Liver (tissue), 9 donors: ENCODE measurements around the gene LPO. TPM values are rescaled to one million over a fixed set of nuclear protein-coding genes. Genes with fewer than 3 reads are reported as not detected.

Source experiments
- DNase-seq: peaks from one replicate; pipeline ENCODE4 v3.0.0-alpha.2; 2017; ENCODE audit warnings: low spot score
- H3K27ac ChIP-seq, 2 donors: one replicate each; pipeline ENCODE4 v1.7.0; 2013; ENCODE audit warnings: inconsistent platforms in 2 of 2, low read length in 2 of 2, control low read depth in 1 of 2, low read depth in 1 of 2, mild to moderate bottlenecking in 1 of 2
- H3K27me3 ChIP-seq, 4 donors: one replicate each; pipeline versions ENCODE4 v1.6.1 to v1.7.0; 2013; ENCODE audit warnings: low read length in 3 of 4, inconsistent platforms in 1 of 4, mild to moderate bottlenecking in 1 of 4, moderate library complexity in 1 of 4; ENCODE audit not compliant: control insufficient read depth in 4 of 4, insufficient read depth in 4 of 4
- H3K36me3 ChIP-seq, 4 donors: one replicate each; pipeline versions ENCODE4 v1.6.1 to v1.7.0; 2013; ENCODE audit warnings: low read length in 3 of 4, mild to moderate bottlenecking in 3 of 4, low read depth in 1 of 4, moderate library complexity in 1 of 4; ENCODE audit not compliant: control insufficient read depth in 4 of 4, insufficient read depth in 3 of 4
- H3K4me1 ChIP-seq, 4 donors: one replicate each; pipeline versions ENCODE4 v1.6.1 to v1.7.0; 2013; ENCODE audit warnings: low read length in 3 of 4, mild to moderate bottlenecking in 3 of 4, moderate library complexity in 1 of 4; ENCODE audit not compliant: control insufficient read depth in 4 of 4, insufficient read depth in 4 of 4
- H3K4me3 ChIP-seq, 3 donors: one replicate each; pipeline versions ENCODE4 v1.6.1 to v1.7.0; 2013; ENCODE audit warnings: low read length in 3 of 3, control low read depth in 1 of 3, low read depth in 1 of 3, mild to moderate bottlenecking in 1 of 3
- H3K9ac ChIP-seq, 2 donors: one replicate each; pipeline ENCODE4 v1.7.0; 2013; ENCODE audit warnings: low read length in 2 of 2, mild to moderate bottlenecking in 2 of 2, moderate library complexity in 2 of 2, control low read depth in 1 of 2, low read depth in 1 of 2
- H3K9me3 ChIP-seq, 4 donors: one replicate each; pipeline versions ENCODE4 v1.6.1 to v1.7.0; 2013; ENCODE audit warnings: low read length in 3 of 4; ENCODE audit not compliant: control insufficient read depth in 4 of 4
- FOXA1 ChIP-seq: IDR thresholded peaks from 2 replicates; pipeline ENCODE4 v1.6.1; 2016; ENCODE audit warnings: antibody characterized with exemption
- GABPA ChIP-seq, 2 donors: IDR thresholded peaks in 1 of 2; conservative IDR thresholded peaks in 1 of 2; 2 replicates each; pipeline ENCODE4 v1.6.1; 2016; ENCODE audit warnings: antibody characterized with exemption in 2 of 2, mild to moderate bottlenecking in 1 of 2, moderate library complexity in 1 of 2
- HNF4A ChIP-seq, 2 donors: conservative IDR thresholded peaks; 2 replicates each; pipeline ENCODE4 v1.6.1; 2016; ENCODE audit warnings: antibody characterized with exemption in 2 of 2, mild to moderate bottlenecking in 2 of 2
- JUND ChIP-seq, 2 donors: IDR thresholded peaks; 2 replicates each; pipeline ENCODE4 v1.6.1; 2016; ENCODE audit warnings: antibody characterized with exemption in 2 of 2
- NR2F2 ChIP-seq: IDR thresholded peaks from 2 replicates; pipeline ENCODE4 v1.6.1; 2016; ENCODE audit warnings: antibody characterized with exemption
- RAD21 ChIP-seq, 2 donors: IDR thresholded peaks; 2 replicates each; pipeline ENCODE4 v1.6.1; 2016; ENCODE audit warnings: antibody characterized with exemption in 2 of 2, mild to moderate bottlenecking in 2 of 2
- RXRA ChIP-seq, 2 donors: IDR thresholded peaks; 2 replicates each; pipeline ENCODE4 v1.6.1; 2017 to 2018; ENCODE audit warnings: antibody characterized with exemption in 2 of 2, mild to moderate bottlenecking in 1 of 2
- SP1 ChIP-seq: IDR thresholded peaks from 2 replicates; pipeline ENCODE4 v1.6.1; 2018; ENCODE audit warnings: antibody characterized with exemption, mild to moderate bottlenecking
- TAF1 ChIP-seq: conservative IDR thresholded peaks from 2 replicates; pipeline ENCODE4 v1.6.1; 2016; ENCODE audit warnings: antibody characterized with exemption, mild to moderate bottlenecking
- YY1 ChIP-seq: IDR thresholded peaks from 2 replicates; pipeline ENCODE4 v1.6.1; 2016; ENCODE audit warnings: antibody characterized with exemption, mild to moderate bottlenecking
- WGBS: extraction: QIAGEN DNeasy Blood & Tissue Kit; methylation state at CpG from one replicate; pipeline ENCODE4 v1.1.7; 2013; 5-methylcytosine and 5-hydroxymethylcytosine counted together
- polyA plus RNA-seq, 2 donors: library from polyadenylated mRNA; stranded (reverse) in 1 of 2; unstranded in 1 of 2; fragments of 200-250 nt in 1 of 2; fragments of >200 nt in 1 of 2; fragmentation: Nextera tagmentation in 1 of 2; extraction: Ambion mirVana in 1 of 2; gene quantifications; one replicate each; pipeline versions ENCODE4 v1.2.1 to v1.2.3, GENCODE V29; 2013 to 2015
- total RNA-seq, 2 donors: library from RNA; depleted of rRNA; stranded (reverse); fragments of >200 nt; gene quantifications; one replicate each; pipeline ENCODE4 v1.2.3, GENCODE V29; 2014
- TF ChIP-seq, protein P1 (sequence below): fragments of 150-350 bp; IDR thresholded peaks from 2 replicates; pipeline ENCODE4 v1.5.1; 2017; ENCODE audit warnings: improper control_type of control experiment, low read depth, low read length; ENCODE audit not compliant: missing input control
- TF ChIP-seq, protein P2 (sequence below): IDR thresholded peaks from 2 replicates; pipeline ENCODE4 v1.6.1; 2016; ENCODE audit warnings: antibody characterized with exemption
- TF ChIP-seq, protein P3 (sequence below): IDR thresholded peaks from 2 replicates; pipeline ENCODE4 v1.6.1; 2016; ENCODE audit warnings: antibody characterized with exemption, mild to moderate bottlenecking
- donor health status: healthy.
- donor health status: healthy.
- donor health status: healthy.
- donor health status: healthy.
- donor health status: healthy.

Gene LPO
- total and polyA plus RNA-seq, 4 donors: not detected

DNA sequence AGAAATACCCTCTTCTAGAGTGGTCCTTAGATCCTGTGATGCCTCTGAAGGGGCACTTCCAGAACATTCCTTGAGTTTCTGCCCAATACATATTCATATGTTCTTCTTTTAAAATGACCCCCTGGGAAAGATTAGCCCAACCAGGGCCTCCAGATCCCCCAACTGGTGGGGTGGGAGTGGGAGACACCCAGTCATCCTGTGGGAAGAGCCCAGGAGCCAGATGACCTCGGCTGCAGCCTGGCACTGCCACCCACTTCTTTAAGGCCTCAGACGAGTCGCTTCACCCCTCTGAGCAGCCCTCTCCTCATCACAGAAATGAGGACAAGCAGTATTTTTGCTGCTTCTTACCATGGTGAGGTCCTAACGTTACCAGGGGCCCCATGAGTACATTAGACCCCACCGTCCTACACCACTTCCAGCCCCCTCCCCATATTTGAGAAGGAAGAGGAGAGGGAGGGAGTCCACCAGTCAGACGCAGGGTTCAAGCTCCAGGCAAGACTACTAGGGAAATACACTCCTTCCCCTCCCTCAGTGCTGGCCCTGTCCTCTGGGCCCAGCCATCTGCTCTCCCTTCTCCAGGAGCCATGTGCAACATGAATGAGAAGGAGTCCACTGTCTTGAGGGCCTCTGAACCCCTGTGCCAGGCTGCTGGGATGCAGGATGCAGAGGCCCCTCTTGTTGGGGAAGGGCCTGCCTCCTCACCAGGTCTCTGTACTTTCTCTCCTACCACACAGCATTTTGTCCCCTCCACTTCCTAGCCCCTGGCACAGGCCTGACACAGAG, 30.6 kb downstream of the LPO start:
- Histone ChIP-seq H3K9me3 (no peaks in the 10 kb centered on the region), H3K9ac (no peak overlapping the region), H3K27ac (no peak overlapping the region), H3K27me3 (peaks cover 0 to 2% (median 0%) of the 10 kb centered on the region in 4 donors), H3K4me1 (no peaks in the 10 kb centered on the region), H3K36me3 (no peaks in the 10 kb centered on the region), H3K4me3 (no peak overlapping the region)
- TF ChIP-seq NR2F2 (no peak), SP1 (no peak), JUND (IDR thresholded peaks at IDR 0.05) (no peak), HNF4A (conservative IDR thresholded peaks at IDR 0.05) (no peak), RAD21 (IDR thresholded peaks at IDR 0.05) (no peak), YY1 (no peak), RXRA (IDR thresholded peaks at IDR 0.05) (no peak)
- TF ChIP-seq, protein P1, sequence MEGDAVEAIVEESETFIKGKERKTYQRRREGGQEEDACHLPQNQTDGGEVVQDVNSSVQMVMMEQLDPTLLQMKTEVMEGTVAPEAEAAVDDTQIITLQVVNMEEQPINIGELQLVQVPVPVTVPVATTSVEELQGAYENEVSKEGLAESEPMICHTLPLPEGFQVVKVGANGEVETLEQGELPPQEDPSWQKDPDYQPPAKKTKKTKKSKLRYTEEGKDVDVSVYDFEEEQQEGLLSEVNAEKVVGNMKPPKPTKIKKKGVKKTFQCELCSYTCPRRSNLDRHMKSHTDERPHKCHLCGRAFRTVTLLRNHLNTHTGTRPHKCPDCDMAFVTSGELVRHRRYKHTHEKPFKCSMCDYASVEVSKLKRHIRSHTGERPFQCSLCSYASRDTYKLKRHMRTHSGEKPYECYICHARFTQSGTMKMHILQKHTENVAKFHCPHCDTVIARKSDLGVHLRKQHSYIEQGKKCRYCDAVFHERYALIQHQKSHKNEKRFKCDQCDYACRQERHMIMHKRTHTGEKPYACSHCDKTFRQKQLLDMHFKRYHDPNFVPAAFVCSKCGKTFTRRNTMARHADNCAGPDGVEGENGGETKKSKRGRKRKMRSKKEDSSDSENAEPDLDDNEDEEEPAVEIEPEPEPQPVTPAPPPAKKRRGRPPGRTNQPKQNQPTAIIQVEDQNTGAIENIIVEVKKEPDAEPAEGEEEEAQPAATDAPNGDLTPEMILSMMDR: no peak
- TF ChIP-seq, protein P2, sequence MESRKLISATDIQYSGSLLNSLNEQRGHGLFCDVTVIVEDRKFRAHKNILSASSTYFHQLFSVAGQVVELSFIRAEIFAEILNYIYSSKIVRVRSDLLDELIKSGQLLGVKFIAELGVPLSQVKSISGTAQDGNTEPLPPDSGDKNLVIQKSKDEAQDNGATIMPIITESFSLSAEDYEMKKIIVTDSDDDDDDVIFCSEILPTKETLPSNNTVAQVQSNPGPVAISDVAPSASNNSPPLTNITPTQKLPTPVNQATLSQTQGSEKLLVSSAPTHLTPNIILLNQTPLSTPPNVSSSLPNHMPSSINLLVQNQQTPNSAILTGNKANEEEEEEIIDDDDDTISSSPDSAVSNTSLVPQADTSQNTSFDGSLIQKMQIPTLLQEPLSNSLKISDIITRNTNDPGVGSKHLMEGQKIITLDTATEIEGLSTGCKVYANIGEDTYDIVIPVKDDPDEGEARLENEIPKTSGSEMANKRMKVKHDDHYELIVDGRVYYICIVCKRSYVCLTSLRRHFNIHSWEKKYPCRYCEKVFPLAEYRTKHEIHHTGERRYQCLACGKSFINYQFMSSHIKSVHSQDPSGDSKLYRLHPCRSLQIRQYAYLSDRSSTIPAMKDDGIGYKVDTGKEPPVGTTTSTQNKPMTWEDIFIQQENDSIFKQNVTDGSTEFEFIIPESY: no peak
- TF ChIP-seq, protein P3, sequence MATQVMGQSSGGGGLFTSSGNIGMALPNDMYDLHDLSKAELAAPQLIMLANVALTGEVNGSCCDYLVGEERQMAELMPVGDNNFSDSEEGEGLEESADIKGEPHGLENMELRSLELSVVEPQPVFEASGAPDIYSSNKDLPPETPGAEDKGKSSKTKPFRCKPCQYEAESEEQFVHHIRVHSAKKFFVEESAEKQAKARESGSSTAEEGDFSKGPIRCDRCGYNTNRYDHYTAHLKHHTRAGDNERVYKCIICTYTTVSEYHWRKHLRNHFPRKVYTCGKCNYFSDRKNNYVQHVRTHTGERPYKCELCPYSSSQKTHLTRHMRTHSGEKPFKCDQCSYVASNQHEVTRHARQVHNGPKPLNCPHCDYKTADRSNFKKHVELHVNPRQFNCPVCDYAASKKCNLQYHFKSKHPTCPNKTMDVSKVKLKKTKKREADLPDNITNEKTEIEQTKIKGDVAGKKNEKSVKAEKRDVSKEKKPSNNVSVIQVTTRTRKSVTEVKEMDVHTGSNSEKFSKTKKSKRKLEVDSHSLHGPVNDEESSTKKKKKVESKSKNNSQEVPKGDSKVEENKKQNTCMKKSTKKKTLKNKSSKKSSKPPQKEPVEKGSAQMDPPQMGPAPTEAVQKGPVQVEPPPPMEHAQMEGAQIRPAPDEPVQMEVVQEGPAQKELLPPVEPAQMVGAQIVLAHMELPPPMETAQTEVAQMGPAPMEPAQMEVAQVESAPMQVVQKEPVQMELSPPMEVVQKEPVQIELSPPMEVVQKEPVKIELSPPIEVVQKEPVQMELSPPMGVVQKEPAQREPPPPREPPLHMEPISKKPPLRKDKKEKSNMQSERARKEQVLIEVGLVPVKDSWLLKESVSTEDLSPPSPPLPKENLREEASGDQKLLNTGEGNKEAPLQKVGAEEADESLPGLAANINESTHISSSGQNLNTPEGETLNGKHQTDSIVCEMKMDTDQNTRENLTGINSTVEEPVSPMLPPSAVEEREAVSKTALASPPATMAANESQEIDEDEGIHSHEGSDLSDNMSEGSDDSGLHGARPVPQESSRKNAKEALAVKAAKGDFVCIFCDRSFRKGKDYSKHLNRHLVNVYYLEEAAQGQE: no peak
- peak; percentile 22 for DNase-seq
- 71% methylated on average over 6 of the region's 6 CpGs for WGBS

DNA sequence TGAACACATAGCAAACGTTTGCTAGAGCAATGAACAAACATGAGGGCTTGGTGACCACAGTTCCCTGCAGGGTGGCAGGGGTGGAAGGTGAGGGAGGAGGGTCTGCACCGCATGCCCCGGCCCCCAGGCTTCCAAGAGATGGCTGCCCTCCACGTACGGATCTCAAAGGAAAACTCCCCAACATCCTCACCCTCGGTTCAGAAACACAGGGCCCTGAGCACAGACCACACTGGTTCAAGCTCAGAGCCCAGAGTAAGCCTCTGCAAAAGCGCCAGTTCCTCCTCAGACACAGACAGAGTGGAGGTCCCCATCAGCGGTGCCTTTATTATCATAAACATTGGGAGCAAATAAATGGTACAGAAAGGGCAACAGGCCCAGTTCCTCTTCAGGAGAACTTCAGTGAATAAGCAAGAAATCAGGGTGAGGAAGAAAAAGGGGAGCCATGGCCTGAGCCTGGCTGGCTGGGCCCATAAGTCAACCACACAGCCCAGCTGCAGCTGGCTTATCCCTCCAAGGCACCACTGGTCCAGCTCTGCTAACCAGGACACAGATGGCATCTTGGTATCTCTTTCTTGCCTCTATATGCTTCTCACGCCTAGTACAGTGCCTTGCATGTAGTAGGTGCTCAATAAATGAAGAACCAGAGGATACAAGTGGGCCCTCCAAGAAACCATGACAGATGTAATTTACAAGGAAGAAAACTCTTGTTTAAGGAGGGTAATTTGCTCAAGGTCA, 31.3 kb downstream of the LPO start:
- Histone ChIP-seq H3K27me3 (peaks cover 0 to 2% (median 0%) of the 10 kb centered on the region in 4 donors), H3K4me3 (no peak overlapping the region), H3K9me3 (no peaks in the 10 kb centered on the region), H3K27ac (no peak overlapping the region), H3K36me3 (no peaks in the 10 kb centered on the region), H3K4me1 (no peaks in the 10 kb centered on the region), H3K9ac (no peak overlapping the region)
- 83% methylated on average over 9 of the region's 9 CpGs for WGBS
- no peak for DNase-seq
- TF ChIP-seq, protein P2: no peak
- TF ChIP-seq YY1: no peak
- no peak for TF ChIP-seq JUND (IDR thresholded peaks at IDR 0.05)
- TF ChIP-seq GABPA (IDR thresholded peaks at IDR 0.05 in 1 of 2, conservative IDR thresholded peaks at IDR 0.05 in 1 of 2): no peak
- no peak for TF ChIP-seq TAF1
- TF ChIP-seq SP1: no peak
- no peak for TF ChIP-seq RAD21 (IDR thresholded peaks at IDR 0.05)
- TF ChIP-seq, protein P1: no peak
- TF ChIP-seq FOXA1: no peak
